GM21825 (cell line): ENCODE results near the gene AKR1D1.
"Not testable (repeated sequence)": the region's sequence is repeated elsewhere in the genome, so short reads cannot be mapped to it uniquely, and the experiment has no call there.

Experiments
- ATAC-seq: cut with Tn5 transposase; IDR thresholded peaks from one replicate; pipeline ENCODE4 v1.9.1; 2021; ENCODE audit warnings: mild to moderate bottlenecking, moderate library complexity; ENCODE audit not compliant: unreplicated experiment

The AKR1D1 gene

DNA sequence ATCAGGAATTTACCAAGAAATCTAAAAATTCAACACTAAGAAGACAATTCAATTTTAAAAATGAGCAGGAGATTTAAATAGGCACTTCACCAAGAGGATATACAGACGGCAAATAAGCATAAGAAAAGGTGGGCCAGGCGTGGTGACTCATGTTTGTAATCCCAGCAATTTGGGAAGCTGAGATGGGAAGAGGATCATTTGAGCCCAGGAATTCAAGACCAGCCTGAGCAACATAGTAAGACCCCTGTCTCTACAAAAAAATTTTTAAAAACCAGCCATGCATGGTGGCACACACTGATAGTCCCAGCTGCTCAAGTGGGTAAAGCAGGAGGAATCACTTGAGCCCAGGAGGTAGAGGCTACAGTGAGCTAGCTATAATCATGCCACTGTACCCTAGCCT, 3.5 kb upstream of the AKR1D1 start:
- ATAC-seq, result no peak

DNA sequence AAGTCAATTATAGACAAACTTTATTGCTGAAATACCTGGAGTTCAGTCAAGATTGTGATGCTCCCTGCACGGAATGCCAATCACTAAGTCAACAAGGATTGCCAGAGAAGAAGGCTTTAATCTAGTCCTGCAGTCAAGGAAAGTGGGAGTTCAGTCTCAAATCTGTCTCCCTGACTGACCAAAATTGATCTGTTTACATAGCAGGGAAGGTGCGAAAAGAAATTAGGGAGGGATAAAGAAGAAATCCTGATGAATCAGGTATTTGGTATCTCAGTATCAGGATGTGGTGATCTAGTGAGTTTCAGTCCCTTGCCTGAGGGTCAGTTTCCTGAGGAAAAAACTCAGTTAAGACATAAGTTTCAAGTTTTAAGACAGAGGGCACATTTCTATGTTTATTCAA, 2.1 kb upstream of the AKR1D1 start:
- ATAC-seq, result no peak

DNA sequence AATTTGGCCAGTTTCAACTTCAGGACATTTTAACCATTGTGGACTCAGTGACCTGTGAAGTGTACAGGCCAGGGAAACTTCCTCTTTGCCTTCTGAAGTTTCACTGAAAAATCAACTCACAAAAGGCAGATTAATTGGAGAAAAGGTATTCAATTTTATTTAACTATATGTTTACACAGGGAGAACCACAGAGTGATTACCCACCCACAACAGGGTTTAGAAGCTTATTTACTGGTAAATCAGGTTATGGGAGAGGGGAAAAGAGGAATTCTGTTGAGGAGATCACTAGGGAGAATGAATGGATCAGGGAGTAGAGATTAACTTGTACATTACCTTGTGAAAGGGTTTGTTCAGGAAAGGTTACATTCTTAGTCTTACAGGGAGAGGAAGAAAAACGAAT, 1.7 kb upstream of the AKR1D1 start:
- ATAC-seq, result no peak

DNA sequence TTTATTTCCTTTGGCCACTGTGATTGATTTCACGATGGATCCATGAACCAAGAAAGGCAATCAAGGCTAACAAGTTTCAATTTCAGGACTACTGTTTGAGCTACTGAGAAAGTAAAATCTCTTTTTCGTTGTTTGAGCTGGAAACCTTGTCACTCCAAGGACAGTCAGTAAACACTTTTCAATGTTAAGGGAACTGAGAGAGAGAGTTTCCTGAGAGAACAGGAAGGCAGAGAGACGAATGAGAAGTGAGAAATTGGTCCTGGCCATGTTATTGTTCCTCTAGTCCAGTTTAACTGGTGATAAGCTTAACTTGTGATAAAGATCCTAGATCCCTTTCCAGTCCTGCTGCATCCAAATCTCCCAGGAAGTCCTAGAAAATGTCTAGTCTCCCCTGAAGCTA, 909 bp upstream of the AKR1D1 start:
- no peak for ATAC-seq

DNA sequence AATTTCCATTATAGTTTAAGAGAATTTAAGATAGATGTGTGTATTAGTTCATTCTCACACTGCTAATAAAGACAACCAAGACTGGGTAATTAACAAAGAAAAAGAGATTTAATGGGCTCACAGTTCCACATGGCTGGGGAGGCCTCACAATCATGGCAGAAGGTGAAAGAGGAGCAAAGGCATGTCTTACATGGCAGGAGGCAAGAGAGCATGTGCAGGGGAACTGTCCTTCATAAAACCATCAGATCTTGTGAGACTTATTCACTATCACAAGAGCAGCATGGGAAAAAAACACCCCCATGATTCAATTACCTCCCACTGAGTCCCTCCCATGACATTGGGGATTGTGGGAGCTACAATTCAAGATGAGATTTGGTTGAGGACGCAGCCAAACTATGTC, 473 bp upstream of the AKR1D1 start:
- ATAC-seq, result not testable (repeated sequence)

DNA sequence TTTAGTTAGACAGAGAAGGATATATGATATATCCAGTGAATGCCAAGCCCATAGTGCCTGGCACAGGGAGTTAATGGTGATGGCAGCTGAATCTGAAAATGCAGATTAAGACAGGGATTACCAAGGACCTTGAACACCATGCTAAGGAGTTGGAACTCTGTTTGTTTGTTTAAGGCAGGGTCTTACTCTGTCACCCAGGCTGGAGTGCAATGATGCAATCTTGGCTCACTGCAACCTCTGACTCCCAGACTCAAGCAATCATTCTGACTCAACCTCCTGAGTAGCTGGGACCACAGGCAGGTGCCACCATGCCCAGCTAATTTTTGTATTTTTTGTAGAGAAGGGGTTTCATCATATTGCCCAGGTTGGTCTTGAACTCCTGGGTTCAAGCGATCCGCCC, 1.6 kb downstream of the AKR1D1 start:
- ATAC-seq, result no peak

DNA sequence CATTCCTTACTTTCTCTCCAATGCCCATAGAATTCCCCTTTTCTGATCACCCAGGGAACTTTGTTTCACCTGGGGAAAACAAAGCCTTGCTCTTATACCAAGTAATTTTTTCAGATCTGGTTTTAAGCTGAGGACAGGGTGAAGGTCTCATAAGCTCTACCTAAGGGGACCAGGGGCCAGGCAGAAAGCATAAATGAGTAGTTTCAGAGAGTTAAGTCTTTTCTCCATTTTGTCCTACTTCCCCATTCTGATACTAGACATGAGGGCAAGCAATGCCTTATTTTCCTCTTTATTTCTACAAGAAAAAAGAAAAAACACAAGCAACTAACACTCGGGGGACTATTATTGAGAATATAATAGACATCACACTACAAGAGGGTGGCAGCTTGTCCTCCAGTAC, 2.9 kb downstream of the AKR1D1 start:
- ATAC-seq, result no peak

DNA sequence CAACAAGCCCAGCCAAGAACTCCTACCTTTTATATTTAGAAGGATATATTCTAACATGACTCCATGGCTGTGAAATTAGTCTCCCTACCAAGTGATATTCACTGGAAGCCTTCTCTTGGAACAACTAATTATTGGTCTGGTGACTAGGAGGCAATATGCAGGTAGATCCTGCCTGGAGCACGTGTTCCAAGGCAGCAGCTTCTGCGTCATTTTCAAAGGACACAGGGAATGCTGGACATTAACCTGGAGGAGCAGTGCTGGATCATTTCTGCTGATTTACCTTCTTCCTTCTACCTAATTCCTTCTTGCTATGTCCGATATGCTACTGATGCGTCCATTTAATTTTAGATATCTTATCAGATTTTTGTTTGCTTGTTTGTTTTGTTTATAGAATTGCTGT, 5.6 kb downstream of the AKR1D1 start:
- no peak for ATAC-seq

DNA sequence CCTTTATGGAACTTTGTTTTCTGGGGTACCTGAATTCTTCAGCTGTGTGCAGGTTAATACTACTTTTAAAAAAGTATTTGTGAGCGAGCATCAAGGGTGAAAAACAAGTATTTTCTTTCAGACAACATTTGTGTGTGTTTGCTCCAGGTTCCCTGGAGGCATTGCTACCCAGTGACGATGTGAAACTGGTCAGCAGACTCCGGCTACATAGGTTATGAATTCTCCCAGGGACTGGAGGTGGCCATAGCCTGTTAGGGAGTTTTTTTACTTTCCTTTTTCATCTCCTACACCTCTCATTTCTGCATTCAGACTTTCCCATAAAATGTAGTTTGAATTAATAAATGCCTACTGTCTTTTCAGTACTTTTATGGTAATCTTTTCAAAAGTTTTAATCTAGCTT, 7.6 kb downstream of the AKR1D1 start:
- ATAC-seq, result no peak

DNA sequence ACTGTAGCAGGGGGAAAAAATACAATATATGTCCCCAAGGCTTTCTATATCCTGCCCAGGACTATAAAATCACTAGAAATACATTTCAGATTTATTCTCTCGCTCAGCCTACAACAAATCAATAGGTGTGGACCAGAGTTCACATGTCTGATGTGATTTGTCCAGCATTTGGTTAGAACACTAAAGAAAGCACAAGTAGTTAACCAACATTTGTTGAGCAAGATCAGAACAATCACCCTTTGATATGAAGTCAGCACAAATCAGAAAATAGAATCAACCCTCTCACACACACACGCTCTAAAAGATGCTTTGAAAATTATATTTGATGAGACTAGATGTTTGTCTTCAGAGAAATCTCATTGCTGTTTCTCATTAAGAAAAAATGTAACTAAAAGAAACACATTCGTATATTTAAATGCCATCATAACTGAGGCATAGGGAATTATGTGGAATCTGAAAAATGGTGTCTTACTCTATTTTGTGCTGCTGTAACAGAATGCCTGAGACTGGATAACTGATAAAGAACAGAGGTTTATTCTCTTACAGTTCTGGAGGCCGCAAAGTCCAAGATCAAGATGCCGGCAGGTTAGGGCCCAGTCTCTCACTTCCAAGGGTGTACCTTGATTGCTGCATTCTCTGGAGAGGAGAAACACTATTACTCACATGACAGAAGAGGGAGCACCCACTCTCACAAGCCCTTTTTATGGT, 10.5 kb downstream of the AKR1D1 start:
- ATAC-seq, result no peak

DNA sequence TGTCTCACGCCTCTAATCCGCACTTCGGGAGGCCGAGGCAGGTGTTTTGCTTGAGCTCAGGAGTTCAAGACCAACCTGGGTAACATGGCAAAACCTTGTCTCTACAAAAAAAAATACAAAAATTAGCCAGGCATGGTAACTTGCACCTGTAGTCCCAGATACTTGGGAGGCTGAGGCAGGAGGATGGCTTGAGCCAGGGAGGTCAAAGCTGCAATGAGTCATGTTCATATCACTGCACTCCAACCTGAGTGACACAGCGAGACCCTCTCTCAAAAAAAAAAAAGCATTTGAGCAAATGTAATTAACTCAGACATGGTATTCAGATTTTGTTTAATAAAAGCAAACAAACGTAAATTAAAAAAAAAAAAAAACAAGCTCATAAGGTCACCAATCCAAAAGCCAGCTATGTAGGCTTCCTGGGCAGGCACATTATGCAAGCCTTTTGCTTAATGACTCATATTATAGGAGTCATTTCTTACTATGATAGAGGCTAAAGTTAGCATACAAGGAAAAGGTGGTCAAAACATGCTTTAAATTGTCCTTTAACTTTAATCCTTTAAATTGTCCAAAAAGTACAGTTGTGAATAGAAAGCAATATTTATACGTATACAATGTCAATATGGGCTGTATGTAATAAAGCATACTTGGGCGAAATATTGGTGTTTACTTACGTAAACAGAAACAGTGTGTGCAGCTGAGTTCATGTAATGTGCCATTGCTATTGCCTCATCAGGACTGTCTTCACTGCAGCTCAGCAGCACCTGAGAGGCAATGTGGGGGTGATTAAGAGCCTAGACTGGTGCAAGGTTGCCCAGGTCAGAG, 13.0 kb downstream of the AKR1D1 start:
- no peak for ATAC-seq

DNA sequence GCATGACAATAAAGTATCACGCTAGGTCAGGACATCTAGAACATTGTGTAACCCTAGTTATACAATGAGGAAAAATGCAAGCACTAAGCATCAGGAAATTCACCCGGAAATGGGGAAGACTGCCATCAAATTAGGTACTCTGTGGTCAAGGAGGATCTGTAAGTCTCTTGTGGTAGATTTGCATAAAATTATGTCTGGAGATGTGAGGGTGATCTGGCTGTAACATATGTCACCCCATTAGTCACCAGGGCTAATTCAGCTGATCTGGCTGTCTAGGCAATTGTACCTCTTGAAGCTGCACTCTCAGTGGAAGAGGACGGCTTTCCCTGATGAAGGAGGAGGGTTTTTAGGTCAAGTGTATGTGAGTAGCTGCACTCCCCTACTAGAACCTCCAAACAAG, 14.8 kb downstream of the AKR1D1 start:
- ATAC-seq, result no peak

DNA sequence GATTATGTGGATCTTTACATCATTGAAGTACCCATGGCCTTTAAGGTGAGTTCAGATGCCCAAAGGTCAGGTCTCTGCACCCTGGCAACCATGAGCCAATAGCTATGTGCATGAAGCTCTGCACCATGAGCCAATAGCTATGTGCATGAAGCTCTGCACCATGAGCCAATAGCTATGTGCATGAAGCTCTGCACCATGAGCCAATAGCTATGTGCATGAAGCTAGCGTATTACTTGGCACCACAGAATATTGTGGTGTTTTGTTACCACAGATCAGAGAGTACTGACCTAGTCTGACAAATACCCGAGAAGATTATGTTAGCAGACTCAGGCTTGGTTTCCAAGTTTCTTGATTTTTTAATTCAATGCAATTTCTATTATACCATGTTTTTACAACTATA, 15.6 kb downstream of the AKR1D1 start:
- not testable (repeated sequence) for ATAC-seq

DNA sequence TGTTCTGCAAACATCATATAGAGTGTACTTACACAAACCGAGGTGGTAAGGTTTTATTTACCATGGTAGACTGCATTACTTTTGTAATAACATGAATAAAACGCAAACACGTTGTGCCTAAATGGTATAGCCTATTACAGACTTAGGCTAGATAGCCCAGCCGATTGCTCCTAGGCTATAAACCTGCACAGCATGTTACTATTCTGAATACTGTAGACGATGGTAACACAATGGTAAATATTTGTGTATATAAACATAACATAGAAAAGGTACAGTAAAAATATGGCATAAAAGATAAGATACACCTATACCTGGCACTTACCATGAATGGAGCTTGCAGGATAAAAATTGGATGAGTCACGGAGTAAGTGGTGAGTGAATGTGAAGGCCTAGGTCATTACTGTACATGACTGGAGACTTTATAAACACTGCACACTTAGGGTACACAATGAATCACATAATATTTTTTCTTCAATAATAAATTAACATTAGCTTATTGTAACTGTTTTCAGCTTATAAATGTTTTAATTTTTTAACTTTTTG, 16.3 kb downstream of the AKR1D1 start:
- ATAC-seq, result no peak

DNA sequence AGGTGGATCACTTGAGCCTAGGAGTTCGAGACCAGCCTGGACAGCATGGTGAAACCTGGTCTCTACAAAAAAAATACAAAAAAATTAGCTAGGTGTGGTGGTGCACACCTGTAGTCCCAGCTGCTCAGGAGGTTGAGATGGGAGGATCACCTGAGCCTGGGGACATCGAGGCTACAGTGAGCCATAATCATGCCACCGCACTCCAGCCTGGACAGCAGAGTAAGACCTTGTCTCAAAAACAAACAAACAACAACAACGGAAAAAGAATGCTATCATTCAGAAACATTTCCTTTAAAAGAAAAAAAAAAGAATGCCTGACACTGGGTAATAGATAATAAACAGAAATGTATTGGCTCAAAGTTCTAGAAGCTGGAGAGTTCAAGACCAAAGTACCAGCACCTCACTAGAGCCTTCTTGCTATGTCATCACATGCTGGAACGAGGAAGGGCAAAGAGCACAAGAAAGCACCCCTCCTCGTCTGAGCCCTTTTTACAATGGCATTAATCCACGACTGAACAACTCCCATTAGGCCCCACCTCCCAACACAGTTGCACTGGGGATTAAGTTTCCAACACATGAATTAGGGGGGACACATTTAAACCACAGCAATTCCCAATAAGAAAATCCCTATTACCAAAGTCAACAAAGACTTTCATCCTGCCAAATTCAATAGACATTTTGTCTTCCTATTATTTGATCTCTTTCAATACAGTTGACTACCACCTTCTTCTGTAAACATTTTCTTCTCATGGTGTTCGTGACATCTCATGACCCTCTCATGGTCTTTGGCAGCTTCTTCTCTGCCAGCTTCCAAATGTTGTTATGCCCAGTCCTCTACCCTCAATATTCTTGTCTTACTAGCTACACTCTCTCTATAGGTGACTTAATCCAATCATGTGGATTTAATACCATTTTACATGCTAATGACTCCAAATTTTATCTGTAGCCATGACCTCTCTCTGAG, 20.0 kb downstream of the AKR1D1 start:
- ATAC-seq, result no peak

DNA sequence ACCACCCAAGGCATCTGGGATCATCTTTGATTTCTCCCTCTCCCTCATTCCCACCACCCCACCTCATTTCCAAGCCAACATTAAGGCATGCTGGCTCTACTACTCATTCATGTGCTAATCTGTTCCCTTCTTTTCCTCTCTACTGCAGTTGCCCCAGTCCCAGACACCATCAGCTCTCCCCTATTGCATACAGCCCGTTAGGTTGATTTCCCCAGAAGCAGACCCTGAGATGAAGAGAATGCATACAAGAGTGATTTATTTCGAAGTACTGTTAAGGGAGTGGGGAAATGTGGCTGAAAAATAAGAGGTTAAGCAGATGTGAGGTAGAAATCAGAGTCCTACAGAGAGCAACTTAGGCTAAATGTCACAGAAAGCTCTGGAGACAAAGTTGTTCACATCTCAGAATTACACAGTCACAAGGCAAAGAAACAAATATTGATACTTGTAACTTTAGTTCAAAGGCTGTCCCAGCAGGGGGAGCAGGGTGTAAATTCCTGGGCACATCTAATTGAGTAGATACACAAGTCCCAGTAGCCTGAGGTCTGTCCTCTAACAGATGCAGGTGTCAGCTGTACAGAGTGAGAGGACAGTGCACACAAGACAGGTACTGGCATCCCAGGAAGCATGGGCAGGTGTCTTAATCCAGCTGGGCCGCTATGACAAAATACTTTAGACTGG, 20.9 kb downstream of the AKR1D1 start:
- no peak for ATAC-seq

DNA sequence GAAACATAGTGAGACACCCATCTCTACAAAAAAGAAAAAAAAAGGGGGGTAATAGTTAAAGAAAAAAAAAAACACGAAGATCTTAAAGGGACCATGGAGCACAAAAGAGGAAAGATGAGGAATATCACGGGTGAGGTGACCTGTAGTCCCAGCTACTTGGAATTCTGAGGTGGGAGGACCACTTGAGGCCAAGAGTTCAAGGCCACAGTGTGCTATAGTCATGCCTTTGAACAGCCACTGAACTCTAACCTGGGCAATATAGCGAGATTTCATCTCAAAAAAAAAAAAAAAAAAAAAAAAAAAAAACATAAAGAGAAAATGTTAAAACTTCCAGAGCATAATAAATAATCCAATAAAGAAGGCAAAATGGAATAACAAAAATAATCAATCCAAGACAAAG, 23.6 kb downstream of the AKR1D1 start:
- no peak for ATAC-seq

DNA sequence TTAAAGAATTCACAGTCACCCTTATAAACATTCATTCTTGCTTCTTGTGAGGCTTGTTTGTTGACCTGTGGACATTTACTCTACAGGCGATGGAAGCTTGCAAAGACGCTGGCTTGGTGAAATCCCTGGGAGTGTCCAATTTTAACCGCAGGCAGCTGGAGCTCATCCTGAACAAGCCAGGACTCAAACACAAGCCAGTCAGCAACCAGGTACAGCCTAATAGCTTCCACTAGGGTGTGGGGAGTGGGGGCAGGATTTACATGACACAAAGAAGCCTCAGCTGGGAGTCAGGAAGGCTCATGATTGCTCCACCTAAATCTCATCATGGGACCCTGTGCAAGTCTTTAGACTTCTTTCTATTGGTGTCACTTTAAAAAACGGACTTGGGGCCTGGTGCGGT, 29.0 kb downstream of the AKR1D1 start:
- no peak for ATAC-seq

DNA sequence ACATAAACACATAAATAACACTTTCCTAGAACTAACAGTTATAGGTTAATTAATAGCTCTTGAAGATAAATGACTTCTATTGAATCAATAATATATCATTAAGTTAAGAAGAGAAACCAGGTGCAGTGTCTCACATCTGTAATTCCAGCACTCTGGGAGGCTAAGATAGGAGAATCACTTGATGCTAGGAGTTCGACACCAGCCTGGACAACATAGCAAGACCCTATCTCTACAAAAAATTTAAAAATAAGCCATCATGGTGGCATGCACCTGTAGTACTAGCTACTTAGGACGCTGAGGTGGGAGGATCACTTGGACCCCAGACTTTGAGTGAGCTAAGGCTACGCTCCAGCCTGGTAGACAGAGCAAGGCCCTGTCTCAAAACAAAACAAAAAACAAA, 38.8 kb downstream of the AKR1D1 start:
- no peak for ATAC-seq

DNA sequence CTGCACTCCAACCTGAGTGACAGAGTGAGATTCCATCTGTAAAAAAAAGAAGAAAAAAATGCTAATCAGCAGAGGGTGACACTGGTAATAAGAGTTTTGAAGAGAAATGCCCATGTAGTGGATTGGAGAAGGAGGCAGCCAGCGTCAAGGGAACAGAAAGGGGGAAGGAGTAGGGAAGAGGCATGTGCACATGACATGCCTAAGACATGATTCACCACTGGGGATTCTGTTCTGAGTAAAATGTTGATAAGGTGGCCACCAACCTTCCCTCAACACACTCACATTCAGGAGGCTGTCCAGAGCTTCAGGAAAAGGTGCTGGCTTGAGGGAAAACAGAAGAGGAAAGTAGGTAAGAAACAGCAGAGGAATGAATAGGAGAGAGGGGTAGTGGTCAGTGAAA, 39.9 kb downstream of the AKR1D1 start:
- ATAC-seq, result no peak

DNA sequence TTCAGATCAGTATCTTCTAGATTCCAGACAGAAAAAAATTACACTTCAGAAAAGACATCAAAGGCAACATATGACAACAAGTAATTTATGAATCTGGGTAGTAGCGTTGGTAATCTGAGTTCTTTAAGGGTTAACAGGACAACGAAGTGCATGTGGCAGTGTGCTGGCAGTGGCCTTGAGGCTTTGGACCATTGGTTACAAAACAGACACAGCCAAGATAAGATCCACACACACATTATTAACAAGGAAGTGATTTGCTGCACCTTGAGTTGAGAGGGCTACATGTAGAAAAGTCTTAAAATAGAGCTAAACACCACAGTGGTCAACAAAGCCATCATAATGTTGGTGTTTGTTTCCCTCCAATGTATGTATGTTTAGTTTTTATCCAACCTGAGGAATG, 40.6 kb downstream of the AKR1D1 start:
- no peak for ATAC-seq
